GM18907 (cell line): ENCODE measurements around the gene NEK2.

Experiments used
- ATAC-seq: cut with Tn5 transposase; IDR thresholded peaks from one replicate; pipeline ENCODE4 v1.9.1; 2021; ENCODE audit warnings: mild to moderate bottlenecking, moderate library complexity; ENCODE audit not compliant: unreplicated experiment

NEK2 gene

DNA sequence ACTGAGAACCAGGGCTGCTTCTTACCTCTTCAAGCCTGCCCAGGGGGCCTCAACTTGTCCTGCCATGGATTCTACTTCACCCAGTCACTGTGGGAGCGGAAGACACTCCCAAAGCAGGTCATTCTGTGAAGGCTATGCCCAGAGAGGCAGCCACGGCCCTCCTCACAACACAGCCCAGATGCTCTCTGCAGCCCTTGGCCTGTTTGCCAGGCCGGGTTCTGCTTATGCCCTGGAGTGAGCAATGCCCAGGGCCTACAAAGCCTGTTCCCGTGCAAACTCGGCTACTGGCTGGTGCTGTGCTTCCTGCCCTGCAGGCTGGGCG, 62.7 kb downstream of the NEK2 start:
- ATAC-seq = no peak
